ENCODE measurements around the gene ATG4C.

Gene ATG4C

DNA sequence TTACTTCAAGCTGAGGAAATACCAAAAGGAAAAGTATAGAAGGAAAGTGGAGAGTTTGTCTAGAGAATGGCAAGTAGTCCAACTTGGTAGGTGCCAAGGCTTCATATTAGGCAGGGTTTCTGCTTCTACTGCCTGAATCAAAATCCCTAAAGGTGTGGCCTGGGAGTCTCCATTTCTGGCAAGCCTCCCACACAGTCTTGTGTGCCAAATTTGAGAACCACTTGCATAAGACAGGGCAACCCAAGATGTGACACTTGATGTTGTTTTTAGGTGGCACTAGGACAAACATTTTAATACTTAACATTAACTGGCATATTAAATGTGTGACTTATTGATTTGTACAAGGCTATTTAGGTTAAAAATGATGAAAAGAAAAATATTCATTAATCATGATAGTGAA lies 60.1 kb downstream of the ATG4C start:
- no peak for DNase-seq

DNA sequence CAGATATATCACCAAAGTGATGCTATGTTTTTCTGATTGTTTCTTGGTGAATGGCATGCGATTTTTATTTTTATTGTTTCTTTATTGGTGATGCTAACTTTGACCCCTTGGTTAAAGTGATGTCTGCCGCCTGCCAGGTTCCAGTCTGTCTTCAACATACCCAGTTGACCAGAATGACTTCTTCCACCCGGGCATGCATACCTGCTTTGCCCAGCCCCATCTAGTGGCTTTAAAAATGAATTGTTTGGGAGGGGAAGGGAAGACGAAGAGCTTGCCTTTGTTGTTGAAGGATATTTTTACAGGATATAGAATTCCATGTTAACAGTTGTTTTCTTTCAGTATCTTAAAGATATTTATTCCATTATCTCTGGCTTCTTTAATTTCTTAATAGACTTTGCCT lies 65.1 kb downstream of the ATG4C start:
- DNase-seq = no peak

DNA sequence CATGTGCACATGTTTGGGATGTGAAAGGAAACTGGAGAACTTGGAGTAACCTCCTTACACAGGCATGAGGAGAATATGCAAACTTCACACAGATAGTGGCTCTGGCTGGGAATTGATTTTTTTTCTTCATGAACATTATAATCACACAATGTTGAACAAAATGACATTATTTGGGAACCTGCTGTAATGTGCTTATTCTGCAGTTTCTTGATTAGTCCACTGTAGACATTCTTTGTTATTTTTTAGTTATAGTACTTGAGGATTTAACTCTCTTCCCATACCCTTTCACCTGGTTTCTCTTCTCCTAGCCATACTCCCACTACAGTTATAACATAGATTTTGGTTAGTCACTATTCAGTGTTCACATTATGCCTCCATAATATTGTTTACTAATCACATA lies 68.3 kb downstream of the ATG4C start:
- no peak for DNase-seq

DNA sequence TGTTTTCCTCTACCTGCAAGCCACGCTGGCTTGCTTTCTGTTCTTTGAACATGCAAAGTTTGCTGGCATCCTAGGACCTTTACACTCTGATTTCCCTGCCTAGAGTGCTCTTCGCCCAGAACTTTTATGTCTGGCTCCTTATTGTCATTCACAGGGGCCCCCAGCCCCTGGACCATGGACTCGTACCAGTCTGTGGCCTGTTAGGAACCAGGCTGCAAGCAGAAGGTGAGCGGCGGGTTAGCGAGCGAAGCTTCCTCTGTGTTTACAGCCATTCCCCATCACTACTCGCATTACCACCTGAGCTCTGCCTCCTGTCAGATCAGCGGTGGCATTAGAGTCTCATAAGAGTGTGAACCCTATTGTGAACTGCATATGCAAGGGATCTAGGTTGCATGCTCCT lies 73.0 kb downstream of the ATG4C start:
- no peak for DNase-seq

DNA sequence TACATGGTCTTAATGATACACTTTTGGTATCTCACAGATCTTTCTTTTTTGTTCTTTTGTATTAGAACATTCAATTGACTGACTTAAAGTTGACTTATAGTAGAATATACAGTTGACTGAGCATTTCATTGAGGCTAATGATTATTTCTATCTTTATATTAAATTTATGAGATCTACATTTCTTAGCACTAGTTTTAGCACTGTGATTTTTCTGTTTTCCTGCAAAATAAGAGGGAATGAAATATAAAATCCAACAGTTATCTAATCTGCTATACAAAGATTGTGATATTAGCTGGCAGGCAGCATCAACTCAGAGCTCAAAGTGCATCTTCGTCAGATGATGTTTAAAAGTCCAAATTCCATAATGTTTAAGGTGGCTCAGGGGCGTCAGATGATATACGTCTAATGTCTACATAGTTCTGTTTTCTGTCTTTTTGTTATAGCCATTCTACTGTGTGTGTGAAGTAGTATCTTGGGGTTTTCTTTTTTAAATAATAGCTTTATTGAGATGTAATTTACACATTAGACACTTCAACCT lies 85.4 kb downstream of the ATG4C start:
- DNase-seq = no peak

DNA sequence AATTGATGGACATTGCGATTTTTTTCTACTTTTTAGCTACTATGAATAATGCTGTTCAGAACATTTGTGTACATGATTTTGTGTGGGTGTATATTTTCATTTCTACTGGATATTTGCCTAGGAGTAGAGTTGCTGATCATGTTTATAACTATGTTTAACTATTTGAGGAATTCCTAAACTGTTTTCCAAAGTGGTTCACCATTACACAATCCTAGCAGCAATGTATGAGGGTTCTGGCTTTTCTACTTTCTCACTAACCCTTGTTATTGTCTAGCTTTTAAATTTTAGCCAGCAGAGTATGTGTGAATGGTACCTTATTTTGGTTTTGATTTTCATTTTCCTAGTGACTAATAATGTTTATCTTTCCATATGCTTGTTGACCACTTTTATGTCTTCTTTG lies 86.2 kb downstream of the ATG4C start:
- no peak for DNase-seq

DNA sequence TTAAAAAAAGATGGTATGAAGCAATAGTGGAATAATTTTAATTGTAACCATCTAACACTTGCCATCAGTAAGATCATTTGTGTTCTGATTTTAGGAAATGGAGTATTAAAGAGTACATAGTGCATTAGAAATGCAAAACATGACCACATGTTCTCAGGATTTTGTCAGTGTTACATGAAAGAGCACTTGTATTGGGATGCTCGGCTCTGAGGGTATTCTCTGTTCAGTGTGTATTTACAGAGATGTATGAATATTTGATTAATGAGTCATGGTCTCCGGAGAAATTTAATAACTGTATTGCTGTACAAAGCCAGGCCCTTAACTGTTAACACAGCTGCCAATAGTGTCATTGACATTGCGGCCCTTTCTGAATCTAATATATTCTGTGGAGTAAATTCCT lies 91.7 kb downstream of the ATG4C start:
- no peak for DNase-seq

DNA sequence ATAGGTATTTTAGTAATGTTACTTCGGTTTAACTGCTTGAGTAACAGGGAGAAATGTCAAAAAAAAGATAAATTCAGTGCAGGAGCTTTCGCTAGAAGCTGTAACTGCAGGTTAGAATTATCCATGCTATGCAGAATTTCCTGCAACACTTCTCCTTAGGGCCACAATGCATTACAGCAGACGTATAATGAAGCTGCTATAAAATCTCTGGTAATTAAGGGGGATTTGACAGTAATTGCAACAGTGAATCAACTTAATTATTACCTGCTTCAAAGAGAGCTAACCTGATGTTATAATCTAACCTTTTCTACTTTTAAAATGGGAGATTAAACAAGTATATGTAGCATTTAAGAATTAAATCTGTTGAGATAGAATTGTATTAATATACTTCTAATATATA lies 92.6 kb downstream of the ATG4C start:
- no peak for DNase-seq

DNA sequence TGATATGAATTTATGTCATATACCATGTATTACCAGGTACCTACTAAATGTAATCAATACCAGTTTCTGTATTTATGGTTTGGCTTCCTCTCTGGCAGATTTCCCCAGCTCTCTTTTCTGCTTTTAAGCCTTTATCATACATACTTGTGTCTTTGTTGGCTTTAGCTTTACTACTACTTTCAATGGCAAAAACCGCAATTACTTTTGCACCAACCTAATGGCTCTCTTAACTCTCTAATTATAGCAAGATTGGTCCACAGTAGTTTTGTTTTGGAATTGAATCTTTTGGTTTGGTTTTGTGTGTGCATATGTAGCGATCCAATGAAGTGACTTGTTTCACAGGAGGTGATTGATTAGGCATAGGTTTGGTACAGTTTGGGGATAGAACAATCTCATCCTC lies 93.6 kb downstream of the ATG4C start:
- DNase-seq = no peak

DNA sequence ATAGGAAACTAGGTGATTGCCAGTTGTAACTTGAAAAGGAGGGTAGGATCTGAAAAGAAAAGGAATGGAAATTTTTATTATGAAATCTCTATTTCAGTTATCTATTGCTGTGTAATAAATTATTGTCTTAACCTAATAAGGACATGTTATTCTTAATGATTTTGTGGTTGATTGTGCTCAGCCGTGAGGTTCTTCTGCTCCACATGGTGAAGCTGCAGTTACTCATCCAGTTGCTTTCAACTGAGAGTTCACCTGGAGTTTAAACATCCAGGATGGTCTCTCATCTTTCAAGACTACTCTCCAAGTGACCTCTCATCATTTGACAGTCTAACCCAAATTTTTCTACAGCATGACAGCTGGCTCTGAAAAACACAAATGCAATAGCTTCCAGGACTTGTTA lies 96.0 kb downstream of the ATG4C start:
- DNase-seq = no peak

DNA sequence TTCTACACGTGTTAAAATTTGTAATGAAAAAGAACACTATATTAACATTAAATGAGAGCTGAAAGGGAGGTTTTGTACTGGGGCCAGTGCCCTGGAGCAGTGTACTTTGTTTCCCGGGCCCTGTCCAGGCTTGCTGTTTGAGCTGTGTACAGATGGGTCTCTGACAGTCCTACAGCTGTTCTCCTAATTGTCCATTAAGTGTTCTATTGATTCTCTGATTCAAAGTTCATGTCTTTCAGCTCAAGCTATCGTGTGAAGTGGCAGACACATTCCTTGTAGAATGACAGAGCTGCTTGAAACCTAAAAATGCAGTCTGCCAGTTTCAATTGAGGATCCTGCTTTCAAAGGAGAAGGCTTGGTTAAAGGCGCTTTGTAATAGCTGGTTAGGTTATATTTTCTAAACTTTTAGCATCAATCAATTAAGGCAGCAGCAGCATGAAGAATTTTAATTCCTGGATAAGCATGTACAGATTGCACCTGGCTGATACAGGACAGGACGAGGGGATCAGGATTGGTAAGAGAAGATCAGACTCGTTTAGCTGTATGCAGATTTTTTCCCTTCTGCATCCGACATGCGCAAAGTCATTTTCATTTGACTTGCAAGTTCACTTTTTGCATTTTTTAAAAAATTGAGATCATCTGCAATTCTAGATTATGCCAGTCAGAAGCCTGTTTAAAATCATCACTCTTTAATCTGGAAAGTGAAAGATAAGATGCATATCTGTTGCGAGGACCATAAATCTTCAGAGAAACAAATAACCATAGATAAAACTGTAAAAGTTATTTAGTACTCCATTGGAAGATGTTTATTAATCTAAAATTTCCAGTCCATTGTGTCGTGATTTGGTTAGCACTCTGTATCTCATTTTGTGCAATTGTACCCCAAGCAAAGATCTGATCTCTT lies 98.5 kb downstream of the ATG4C start:
- DNase-seq = no peak

DNA sequence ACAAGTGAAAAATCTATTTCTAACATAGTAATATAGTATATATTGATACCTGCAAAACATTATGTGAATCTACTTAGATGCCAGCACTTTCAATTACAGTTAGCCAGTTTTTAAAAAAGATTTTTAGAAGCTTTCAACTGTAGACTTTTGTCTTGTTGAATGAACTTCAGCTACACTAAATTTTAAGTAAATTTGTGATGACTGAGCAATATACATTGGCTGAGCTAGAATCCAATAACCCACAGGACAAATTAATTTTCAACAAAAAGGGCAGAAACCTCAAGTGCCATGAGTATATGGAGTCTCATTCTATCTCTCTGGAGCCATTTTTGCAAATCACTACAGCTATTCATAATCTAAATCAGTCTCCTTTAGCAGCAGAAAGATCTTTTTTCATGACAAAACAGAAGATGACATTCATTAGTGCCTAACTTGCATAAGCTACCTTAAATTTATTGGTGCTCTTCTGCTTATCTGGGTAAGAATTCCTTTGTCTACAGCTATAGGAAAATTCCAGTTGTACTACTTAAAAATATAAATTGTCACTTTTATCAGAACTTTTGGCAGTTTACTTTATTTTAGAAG lies 100.3 kb downstream of the ATG4C start:
- DNase-seq = no peak

DNA sequence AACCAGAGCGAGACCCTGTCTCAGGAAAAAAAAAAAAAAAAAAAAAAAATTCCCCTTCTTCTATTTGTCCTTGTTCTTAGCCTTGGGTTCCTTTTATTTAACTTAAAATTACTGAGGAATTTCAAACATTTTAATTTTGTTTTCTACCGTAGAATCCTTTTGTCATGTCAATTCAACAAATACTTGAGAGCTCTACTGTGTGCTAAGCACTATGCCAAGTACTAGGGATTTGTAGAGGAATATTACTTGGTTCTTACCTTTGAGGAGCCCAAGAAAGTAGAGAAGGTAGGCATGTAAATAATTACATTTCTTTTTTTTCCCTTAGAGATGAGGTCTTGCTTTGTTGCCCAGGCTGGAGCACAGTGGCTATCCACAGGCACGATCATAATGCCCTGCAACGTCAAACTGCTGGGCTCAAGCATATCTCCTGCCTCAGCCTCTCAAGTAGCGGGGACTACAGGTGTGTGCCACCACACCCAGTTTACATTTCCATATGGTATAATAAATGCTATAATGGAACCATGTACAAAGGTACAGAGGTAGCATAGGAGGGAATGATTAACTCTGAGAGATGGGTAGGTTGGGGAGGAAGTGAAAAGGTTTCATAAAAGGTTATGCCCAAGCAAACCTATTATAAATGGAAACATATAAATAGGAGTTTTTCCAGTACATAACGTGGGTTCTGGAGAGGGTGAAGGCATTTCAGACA lies 104.0 kb downstream of the ATG4C start:
- DNase-seq = no peak

DNA sequence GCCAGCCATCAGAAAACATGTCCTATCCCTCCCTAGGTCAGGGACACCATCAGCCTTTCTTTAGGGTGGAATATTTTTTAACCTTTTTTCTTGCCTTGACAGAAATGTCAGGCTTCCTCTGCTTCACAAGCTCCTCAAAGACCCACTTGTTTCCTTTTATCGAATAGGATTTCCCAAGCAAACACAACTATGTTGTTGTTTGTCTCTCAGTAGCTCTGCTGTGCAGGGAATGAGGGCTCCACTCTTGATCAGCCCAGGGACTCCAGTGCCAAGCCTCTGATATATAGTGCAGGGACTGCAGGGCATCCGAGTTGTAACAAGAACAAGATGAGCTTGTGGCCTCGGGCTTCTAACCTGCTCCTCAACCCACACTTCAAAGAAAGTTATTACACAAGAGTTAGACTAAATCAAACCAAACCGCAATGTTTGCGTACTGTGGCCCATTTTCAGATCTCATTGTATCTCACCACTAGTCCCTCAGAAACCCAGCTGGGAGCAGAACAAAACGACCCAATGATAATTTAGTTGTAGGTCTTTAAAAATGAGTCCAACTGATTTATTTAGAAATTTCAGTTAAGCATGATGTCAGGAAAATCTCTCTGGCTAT lies 108.1 kb downstream of the ATG4C start:
- DNase-seq = no peak

DNA sequence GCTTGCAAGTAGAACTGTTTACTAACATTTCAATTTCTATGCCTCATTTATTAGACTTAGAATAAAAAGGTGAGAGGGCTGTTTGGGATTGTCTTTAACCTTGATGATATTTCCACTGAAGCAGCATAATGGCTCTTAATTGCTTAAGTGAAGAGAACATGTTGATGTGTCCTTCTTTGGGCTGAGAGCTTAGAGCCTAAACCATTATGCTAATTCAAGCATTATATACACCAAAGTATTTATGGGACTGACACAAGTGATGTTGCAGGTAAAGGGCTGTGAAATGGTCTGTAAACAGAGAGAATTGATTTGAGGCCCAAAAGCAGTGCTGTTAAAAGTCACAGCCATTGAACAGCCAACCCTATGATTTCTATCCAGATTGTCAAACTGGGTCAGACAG lies 113.9 kb downstream of the ATG4C start:
- DNase-seq = no peak

DNA sequence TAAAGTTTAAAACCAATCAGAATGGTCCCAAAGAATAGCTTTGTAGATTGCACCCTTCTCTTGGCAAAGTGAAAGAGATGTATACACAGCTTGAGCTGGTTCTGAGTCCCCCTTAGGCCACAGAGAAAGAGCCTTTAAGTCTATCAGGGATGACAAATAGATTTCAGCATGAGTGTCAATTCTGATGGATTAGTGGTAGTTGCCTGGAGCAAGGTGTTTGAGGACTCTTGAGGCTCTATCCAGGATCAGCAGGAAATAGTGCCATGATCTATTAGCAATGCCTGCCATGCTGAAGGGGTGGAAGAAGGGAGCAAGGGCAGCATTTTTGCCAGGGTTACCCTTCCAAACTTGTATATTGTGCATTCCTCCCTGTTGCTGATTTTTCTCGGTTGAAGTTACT lies 116.6 kb downstream of the ATG4C start:
- no peak for DNase-seq

DNA sequence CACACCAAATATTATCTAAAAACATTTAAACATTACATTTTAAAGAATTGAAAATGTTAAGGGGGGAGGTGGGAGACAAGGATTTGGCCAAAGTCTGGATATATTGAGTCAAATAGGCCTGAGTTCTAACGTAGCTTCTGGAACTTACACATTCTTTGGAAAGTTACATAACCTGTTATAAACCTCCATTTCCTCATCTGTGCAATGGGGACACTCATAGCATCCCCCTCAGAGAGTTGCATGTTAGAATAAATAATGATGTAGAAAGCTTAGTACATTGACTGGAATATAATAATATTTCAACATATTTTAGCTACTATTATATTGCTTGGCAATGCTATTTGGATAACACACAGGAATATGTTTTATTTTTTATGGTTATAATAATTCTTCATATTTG lies 117.7 kb downstream of the ATG4C start:
- no peak for DNase-seq

DNA sequence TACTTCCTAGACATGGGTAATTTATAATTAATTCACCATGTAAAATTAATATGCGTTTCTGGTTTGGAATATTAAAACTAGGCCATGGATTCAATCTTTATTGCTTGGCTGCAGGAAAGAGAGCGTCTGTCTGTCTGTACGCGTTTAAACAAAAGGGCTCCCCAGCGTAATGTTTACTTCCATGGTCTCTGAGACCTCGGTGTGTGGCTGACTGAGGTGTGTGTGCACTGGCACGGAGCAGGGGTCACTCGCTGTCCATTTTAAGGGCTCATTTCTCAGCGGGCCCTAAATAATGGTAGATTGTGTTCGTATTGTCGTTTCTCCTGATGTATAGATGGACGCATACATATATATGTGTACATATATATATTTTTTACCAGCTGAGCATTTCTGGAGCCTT lies 119.6 kb downstream of the ATG4C start:
- DNase-seq = no peak

DNA sequence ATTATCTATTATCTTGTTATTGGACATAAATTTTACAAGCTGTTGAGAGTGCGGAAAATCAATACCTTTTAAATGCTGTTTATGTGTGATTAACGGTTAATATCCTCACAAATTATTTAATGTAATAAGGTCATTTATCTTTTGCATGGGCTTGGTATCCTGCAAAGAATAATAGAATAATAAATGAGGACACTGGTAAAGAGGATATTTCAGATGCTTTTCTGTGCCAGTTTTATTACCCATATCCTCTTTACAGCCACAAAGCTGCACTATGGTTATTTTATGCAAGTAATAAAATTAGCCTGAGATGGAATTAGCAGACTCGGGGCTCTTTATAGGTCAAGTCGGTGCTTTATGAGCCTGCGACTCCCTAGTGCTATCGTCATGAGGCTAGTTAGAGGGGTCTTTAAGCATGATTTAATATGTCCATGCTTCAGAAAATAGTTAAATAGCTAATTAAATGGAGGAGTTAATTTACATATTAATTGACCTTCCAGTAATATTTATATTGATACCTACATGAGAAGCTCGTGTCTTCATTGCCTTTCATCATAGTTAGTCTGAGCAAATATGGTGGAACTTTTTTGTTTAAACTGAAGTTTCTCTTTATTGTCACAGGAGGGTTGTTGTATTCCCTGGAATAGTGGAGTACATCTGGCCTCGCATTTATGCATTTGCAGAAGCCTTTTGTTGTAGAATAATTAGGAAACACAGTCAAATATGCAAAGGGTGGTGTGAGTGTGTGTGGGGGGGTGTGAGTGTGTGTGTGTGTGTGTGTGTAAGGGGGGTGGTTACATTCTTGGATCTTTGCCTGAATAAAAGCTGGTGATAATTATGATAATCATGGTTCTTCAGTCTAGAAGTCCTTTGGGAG lies 120.3 kb downstream of the ATG4C start:
- no peak for DNase-seq

DNA sequence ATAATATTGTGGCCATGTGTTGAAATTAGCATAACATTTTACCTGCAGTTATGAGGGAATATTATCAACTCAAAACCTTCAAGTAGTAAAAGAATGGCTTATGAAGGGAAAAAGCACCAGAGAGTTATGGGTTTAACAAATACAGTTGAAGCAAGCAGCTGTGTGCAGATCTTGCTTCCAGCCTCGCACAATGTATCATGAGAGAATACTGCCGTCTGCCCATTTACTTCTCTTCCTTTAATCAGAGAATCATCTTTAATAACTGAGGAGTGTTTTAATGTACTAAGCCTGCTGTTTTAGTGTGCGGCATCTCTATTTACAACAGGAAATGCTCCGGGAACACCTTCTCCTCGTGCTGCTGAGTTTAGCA lies 120.9 kb downstream of the ATG4C start:
- no peak for DNase-seq

DNA sequence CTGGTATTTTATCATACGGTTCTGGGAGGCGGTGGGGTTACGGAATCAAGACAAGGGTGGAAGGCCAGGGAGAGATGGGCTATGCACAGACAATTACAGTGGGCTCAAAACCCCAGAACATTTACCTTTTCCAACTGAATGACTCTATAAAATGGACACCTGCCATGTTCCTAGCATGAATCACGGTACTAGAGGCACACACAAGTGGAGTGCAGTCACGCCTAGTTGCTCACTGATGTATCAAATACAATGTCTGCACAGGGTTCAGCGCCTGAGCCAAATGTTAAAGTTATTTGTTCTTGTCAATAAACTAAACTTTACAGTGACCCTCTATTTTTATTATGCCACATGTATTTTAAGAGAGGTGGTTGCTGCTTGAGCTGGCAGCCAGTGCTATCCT lies 121.4 kb downstream of the ATG4C start:
- no peak for DNase-seq

DNA sequence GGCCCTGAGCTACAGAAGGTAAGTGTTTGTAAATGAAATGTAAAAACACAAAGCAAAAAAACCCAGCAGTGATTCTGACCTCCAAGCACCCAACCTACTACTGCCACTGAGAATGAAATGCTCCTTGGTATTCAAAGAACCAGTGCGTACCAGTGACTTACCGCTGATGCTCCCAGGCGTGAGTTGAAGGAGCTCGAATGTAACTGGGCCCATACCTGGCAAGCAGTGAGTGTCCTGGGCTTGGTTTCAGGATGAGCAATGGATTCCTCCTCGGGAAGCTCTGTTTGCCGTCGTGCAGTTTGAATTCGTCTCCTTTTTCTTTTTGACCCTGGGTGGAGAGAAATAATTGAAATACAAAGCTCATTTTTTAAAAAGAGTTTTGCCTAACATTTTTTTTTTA lies 121.9 kb downstream of the ATG4C start:
- no peak for DNase-seq

Measured in femur (tissue), 1 donor.